GM18505 (cell line): ENCODE data around the gene ROCK2.
"Not testable (repeated sequence)": the region's sequence is repeated elsewhere in the genome, so short reads cannot be mapped to it uniquely, and the experiment has no call there.

ENCODE experiments used
- ATAC-seq: cut with Tn5 transposase; IDR thresholded peaks from one replicate; pipeline ENCODE4 v1.9.1; 2021; ENCODE audit not compliant: unreplicated experiment
- POLR2A ChIP-seq: IDR thresholded peaks from 4 replicates; pipeline ENCODE4 v1.6.1; 2011; ENCODE audit warnings: borderline replicate concordance; ENCODE audit not compliant: insufficient read depth, insufficient read length; ENCODE audit errors: extremely low read depth

Gene ROCK2

GRCh38 chr2:11186145-11186544 lies 158.3 kb downstream of the ROCK2 start:
- ATAC-seq, result no peak
- TF ChIP-seq POLR2A, result no peak

GRCh38 chr2:11182951-11183350 lies 161.5 kb downstream of the ROCK2 start:
- TF ChIP-seq POLR2A, result no peak
- ATAC-seq, result no peak

GRCh38 chr2:11180653-11181052 lies 163.8 kb downstream of the ROCK2 start:
- no peak for ATAC-seq
- no peak for TF ChIP-seq POLR2A

- no peak for TF ChIP-seq POLR2A
- no peak for ATAC-seq
Measured at GRCh38 chr2:11179899-11180298, 164.5 kb downstream of the ROCK2 start.

- no peak for ATAC-seq
- TF ChIP-seq POLR2A, result no peak
Measured at GRCh38 chr2:11179196-11179595, 165.2 kb downstream of the ROCK2 start.

- no peak for ATAC-seq
- TF ChIP-seq POLR2A, result no peak
Measured at GRCh38 chr2:11177871-11178690, 166.4 kb downstream of the ROCK2 start.

- TF ChIP-seq POLR2A, result no peak
- ATAC-seq, result no peak
Measured at GRCh38 chr2:11175293-11175795, 169.1 kb downstream of the ROCK2 start.

GRCh38 chr2:11174222-11174621 lies 170.2 kb downstream of the ROCK2 start:
- no peak for ATAC-seq
- no peak for TF ChIP-seq POLR2A

- no peak for ATAC-seq
Measured at GRCh38 chr2:11169333-11169732, 175.1 kb downstream of the ROCK2 start.

GRCh38 chr2:11168488-11168887 lies 175.9 kb downstream of the ROCK2 start:
- no peak for TF ChIP-seq POLR2A
- ATAC-seq, result no peak

More at GRCh38 chr2:11169333-11169732, 175.1 kb downstream of the ROCK2 start:
- TF ChIP-seq POLR2A, result no peak

- TF ChIP-seq POLR2A, result no peak
- ATAC-seq, result no peak
Measured at GRCh38 chr2:11166476-11166875, 178.0 kb downstream of the ROCK2 start.

- not testable (repeated sequence) for ATAC-seq
Measured at GRCh38 chr2:11165046-11165445, 179.4 kb downstream of the ROCK2 start.

GRCh38 chr2:11163439-11164317 lies 180.8 kb downstream of the ROCK2 start:
- TF ChIP-seq POLR2A, result no peak

GRCh38 chr2:11161747-11162146 lies 182.7 kb downstream of the ROCK2 start:
- ATAC-seq, result no peak
- TF ChIP-seq POLR2A, result no peak

More at GRCh38 chr2:11163439-11164317, 180.8 kb downstream of the ROCK2 start:
- no peak for ATAC-seq
